HCT116 (cell line): ENCODE results near the gene COMMD10.

Experiments
- EZH2 ChIP-seq: fragments of 200-600 bp; sonication (generic); IDR thresholded peaks from 2 replicates; pipeline ENCODE4 v1.6.1; 2017; ENCODE audit warnings: antibody characterized with exemption, mixed run types
- POLR2A ChIP-seq: IDR thresholded peaks from 2 replicates; pipeline ENCODE4 v1.7.0; 2011; ENCODE audit warnings: borderline replicate concordance; ENCODE audit not compliant: insufficient read depth, insufficient read length; ENCODE audit errors: extremely low read depth
- POLR2AphosphoS5 ChIP-seq: IDR thresholded peaks from 2 replicates; pipeline ENCODE4 v1.6.1; 2011; ENCODE audit warnings: mild to moderate bottlenecking, low read depth, low read length, moderate library complexity
- TF ChIP-seq, protein P1 (sequence below), 3 experiments: fragments of 200-600 bp in 1 of 3; sonication (generic) in 1 of 3; IDR thresholded peaks in 2 of 3; conservative IDR thresholded peaks in 1 of 3; 2 replicates each; pipeline ENCODE4 v1.5.1; 2012 to 2017; ENCODE audit warnings: low read depth in 2 of 3, low read length in 2 of 3, antibody characterized with exemption in 1 of 3, borderline replicate concordance in 1 of 3, control low read depth in 1 of 3, mild to moderate bottlenecking in 1 of 3, mixed read lengths in 1 of 3, mixed run types in 1 of 3, moderate library complexity in 1 of 3; ENCODE audit not compliant: insufficient read depth in 1 of 3

DNA sequence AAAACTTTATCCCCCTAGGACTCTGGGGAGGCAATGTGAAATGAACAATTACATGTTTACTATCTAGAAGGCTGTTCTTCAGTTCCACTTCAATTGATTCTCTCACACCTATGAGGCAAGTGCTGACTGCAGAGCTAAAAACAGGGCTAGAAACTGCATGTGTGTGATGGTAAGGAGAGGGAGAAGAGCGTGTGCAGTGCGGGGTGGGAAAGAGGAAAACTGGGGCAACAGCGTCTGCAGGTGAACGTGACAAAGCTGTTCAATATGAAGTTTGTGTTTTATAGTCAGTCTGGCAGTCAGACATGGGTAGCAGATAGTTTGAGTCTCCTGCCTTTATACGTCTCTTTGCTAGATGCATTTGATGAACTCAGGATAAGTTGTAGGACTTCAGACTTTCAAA, 6.6 kb upstream of the COMMD10 start:
- TF ChIP-seq, protein P1, sequence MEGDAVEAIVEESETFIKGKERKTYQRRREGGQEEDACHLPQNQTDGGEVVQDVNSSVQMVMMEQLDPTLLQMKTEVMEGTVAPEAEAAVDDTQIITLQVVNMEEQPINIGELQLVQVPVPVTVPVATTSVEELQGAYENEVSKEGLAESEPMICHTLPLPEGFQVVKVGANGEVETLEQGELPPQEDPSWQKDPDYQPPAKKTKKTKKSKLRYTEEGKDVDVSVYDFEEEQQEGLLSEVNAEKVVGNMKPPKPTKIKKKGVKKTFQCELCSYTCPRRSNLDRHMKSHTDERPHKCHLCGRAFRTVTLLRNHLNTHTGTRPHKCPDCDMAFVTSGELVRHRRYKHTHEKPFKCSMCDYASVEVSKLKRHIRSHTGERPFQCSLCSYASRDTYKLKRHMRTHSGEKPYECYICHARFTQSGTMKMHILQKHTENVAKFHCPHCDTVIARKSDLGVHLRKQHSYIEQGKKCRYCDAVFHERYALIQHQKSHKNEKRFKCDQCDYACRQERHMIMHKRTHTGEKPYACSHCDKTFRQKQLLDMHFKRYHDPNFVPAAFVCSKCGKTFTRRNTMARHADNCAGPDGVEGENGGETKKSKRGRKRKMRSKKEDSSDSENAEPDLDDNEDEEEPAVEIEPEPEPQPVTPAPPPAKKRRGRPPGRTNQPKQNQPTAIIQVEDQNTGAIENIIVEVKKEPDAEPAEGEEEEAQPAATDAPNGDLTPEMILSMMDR (IDR thresholded peaks at IDR 0.05 in 2 of 3, conservative IDR thresholded peaks at IDR 0.05 in 1 of 3; ENCODE audit: borderline replicate concordance in 1 of 3, insufficient read depth in 1 of 3, low read depth in 2 of 3, low read length in 2 of 3) = no peak
- TF ChIP-seq POLR2A = no peak
- TF ChIP-seq EZH2 = no peak
- TF ChIP-seq POLR2AphosphoS5 = no peak
